Fibroblast of skin of left quadriceps (primary cell): Measurements from ENCODE around the gene EFNB1.
A peak's percentile ranks its signal among the peaks of the same experiment; 100 is the strongest.
"Not testable (repeated sequence)": the region's sequence is repeated elsewhere in the genome, so short reads cannot be mapped to it uniquely, and the experiment has no call there.

Experiments used
- DNase-seq, 2 experiments: peaks; one replicate each; pipeline ENCODE4 v3.0.0-alpha.2; 2013; ENCODE audit warnings: low read depth in 2 of 2

Gene EFNB1

GRCh38 chrX:68828740-68829581 lies at the start of gene EFNB1:
EFNB1 (plus strand) TSS chrX:68829021; CDS start chrX:68829777, 756 bp downstream.
- peak; percentile 88 for DNase-seq

- not testable (repeated sequence) for DNase-seq
These were observed 47.5 kb upstream of the EFNB1 start for GRCh38 chrX:68781295-68781694.

DNA sequence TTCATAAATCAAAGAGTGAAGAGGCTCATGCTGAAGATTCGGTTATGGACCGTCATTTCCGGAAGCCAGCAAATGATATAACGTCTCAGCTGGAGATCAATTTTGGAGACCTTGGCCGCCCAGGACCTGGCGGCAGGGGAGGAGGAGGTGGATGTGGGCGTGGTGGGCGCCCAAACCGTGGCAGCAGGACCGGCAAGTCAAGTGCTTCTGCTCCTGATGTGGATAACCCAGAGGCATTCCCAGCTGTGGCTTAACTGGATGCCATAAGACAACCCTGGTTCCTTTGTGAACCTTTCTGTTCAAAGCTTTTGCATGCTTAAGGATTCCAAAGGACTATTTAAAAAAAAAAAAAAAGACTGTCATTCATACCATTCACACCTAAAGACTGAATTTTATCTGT lies 44.0 kb upstream of the EFNB1 start:
- no peak for DNase-seq

GRCh38 chrX:68786581-68786980 lies 42.2 kb upstream of the EFNB1 start:
- not testable (repeated sequence) for DNase-seq

- DNase-seq, result no peak
These were observed 38.9 kb upstream of the EFNB1 start for GRCh38 chrX:68789966-68790365.

- no peak for DNase-seq
These were observed 36.7 kb upstream of the EFNB1 start for GRCh38 chrX:68792083-68792482.

DNA sequence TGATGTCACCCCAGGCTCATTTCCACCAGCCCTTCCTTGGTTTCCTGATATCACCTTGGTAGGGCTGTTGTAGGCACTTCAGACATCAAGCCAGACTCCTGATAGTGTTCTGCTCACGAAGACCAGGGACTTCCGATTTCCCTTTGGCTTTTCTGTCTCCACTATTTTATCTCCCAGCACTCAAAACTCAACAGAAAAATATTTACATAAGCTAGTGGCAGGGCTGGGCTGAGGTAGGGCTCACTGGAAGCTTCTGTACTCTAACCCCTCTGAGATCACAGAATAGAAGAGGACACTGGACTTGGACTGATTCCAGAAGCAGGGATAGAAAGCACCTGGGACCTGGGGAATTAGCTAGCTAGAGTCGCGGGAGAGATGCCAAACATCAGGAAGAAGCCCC lies 34.4 kb upstream of the EFNB1 start:
- no peak for DNase-seq

GRCh38 chrX:68795741-68796140 lies 33.1 kb upstream of the EFNB1 start:
- no peak for DNase-seq

GRCh38 chrX:68798400-68798799 lies 30.4 kb upstream of the EFNB1 start:
- DNase-seq, result not testable (repeated sequence)

DNA sequence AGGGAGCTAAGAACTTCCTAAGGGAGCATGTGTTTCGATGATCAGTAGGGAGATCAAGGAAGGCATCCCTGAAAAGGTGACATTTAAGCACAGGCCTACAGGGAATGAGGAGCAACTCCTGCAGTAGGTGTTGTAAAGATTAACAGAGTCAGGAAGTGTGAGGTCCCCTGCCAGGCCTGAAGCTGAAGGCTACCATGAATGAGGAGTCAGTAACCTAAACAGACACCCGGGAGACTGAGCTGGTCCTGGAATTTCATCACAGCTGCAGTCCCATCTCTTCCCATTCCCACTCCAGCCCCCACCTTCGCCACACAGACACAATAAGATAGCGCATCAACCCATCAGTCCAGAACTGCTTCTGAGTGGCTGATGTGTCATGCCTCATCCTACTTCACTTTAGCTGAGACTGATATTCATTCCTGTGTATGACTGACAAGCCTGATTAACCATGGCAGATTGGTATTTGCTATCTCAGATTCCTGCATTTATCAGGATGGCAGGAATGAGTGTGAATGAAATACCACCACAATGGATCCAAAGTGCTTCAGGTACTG lies 27.0 kb upstream of the EFNB1 start:
- DNase-seq, result no peak

DNA sequence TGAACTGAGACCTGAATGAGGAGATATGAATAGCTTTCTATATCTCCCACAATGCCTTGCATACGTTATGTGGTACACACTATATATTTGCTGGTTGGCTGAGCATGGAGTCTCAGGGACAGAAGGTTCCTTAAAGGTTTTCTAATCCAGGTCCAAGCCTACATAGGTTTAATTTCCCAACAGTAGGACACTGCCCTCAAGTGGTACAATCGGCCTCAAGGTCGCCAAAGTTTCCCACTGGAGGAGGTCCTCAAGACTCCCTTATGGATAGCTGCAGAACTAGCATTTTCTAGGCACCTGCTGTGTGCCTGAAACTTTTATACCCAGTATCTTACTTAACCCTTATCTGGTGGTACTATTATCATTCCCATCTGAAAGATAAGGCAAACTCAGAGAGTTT lies 21.0 kb upstream of the EFNB1 start:
- no peak for DNase-seq

GRCh38 chrX:68808686-68809357 lies 20.0 kb upstream of the EFNB1 start:
- no peak for DNase-seq

DNA sequence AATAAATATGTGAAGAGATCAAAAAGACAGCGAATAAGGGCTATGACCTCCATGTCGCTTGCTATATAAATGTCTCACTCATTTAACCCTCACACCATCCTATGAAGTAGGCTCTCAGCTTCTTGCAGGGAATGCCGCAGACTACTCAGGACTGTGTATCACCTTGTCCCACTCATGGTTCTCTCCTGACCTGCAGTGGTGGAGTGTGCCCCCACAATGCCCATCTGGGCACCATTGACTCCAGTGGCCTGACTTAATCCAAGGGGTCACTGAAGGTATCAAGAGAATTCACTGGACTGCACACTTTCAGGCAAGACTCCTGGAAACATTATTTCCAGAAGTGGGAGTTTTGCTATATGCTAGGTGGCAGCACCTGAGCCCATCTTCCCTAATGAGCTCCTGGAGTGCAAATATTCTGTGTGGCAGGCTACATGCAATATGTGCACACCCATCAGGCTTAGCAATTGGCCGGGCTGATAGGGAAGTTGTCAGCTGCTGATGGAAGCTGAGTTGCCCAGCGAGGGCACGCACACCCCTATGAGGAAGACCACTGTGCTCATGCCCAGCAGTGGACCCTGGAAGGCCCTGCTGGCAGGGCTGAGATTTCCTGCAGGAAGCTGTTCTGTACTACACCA lies 8.2 kb upstream of the EFNB1 start:
- no peak for DNase-seq

GRCh38 chrX:68821616-68822015 lies 7.2 kb upstream of the EFNB1 start:
- no peak for DNase-seq

GRCh38 chrX:68822641-68823410 lies 6.0 kb upstream of the EFNB1 start:
- no peak for DNase-seq

GRCh38 chrX:68823413-68824151 lies 5.2 kb upstream of the EFNB1 start:
- DNase-seq, result no peak

- DNase-seq, result no peak
These were observed 4.7 kb upstream of the EFNB1 start for GRCh38 chrX:68824152-68824433.

DNA sequence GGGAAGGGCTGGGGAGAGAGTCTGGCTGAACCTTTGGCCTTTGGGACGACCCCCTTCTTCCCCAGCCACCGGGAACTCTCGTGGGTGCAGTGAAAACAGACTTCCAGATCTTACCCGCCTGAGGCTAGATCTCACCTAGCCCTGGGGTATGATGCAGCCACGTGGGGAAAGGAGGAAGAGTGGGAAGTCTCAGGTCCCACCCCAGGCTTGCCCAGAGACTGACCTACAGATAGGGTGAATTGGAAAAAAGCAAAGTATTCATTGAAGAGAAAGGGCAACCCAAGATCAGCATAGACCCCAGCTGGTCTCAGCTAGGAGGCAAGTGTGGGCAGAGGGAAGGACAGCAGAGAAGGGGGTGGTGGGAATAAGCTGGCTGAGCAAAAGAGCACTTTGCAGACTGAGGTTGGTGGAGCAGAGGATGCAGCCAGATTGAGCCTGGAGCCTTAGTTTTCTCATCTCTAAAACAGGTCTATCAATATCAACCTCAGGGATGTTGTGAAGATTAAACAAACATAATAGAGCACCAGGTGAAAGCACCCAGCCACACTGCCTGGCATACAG lies 4.2 kb upstream of the EFNB1 start:
- DNase-seq, result no peak

GRCh38 chrX:68826113-68826980 lies 2.5 kb upstream of the EFNB1 start:
- no peak for DNase-seq

DNA sequence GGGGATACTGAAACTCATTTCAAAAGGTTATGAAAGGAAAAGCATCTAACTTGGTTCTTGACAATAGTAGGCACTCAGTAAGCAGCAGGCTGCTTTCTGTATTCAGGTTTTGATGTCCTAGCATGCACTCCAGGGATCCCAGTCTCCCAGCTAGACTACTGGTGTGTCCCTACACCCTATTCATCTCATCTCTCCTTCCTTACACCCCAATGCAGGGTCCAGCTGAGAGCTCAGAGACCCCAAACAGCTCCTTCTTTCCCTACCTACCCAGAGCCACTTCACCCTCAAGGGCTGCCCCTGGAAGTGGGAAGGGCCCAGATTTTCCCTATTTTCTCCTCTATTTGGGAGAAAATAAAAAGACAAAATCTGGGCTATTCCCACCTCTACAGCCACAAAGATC lies 1.6 kb upstream of the EFNB1 start:
- no peak for DNase-seq
